HG03457 (cell line): Measurements from ENCODE around the gene ATP5MG.
"Not testable (repeated sequence)": the region's sequence is repeated elsewhere in the genome, so short reads cannot be mapped to it uniquely, and the experiment has no call there.

Experiments used
- ATAC-seq: cut with Tn5 transposase; IDR thresholded peaks from one replicate; pipeline ENCODE4 v1.9.1; 2021; ENCODE audit warnings: moderate number of reproducible peaks; ENCODE audit not compliant: unreplicated experiment

ATP5MG gene

GRCh38 chr11:118401151-118401879 lies at the start of gene ATP5MG:
ATP5MG (plus strand) TSS chr11:118401606; CDS start chr11:118401666, 60 bp downstream.
- ATAC-seq, result no peak

- no peak for ATAC-seq
Measured at GRCh38 chr11:118353084-118353710, 48.2 kb upstream of the ATP5MG start.

- ATAC-seq, result no peak
Measured at GRCh38 chr11:118358071-118358470, 43.3 kb upstream of the ATP5MG start.

- no peak for ATAC-seq
Measured at GRCh38 chr11:118359295-118359958, 42.0 kb upstream of the ATP5MG start, which contains the start of gene UBE4A. UBE4A (plus strand) TSS chr11:118359600; CDS start chr11:118365081, 5,481 bp downstream.

GRCh38 chr11:118364956-118365615 lies 36.3 kb upstream of the ATP5MG start:
- ATAC-seq, result no peak

GRCh38 chr11:118366287-118366686 lies 35.1 kb upstream of the ATP5MG start:
- ATAC-seq, result no peak

- ATAC-seq, result no peak
Measured at GRCh38 chr11:118370774-118371173, 30.6 kb upstream of the ATP5MG start.

GRCh38 chr11:118373263-118373662 lies 28.1 kb upstream of the ATP5MG start:
- no peak for ATAC-seq

GRCh38 chr11:118373871-118374270 lies 27.5 kb upstream of the ATP5MG start:
- no peak for ATAC-seq

GRCh38 chr11:118374729-118375128 lies 26.7 kb upstream of the ATP5MG start:
- no peak for ATAC-seq

- no peak for ATAC-seq
Measured at GRCh38 chr11:118375978-118376377, 25.4 kb upstream of the ATP5MG start.

- no peak for ATAC-seq
Measured at GRCh38 chr11:118379497-118379896, 21.9 kb upstream of the ATP5MG start.

GRCh38 chr11:118380571-118380970 lies 20.8 kb upstream of the ATP5MG start:
- ATAC-seq, result no peak

GRCh38 chr11:118382954-118383353 lies 18.5 kb upstream of the ATP5MG start:
- ATAC-seq, result no peak

- ATAC-seq, result no peak
Measured at GRCh38 chr11:118383657-118384056, 17.7 kb upstream of the ATP5MG start.

- no peak for ATAC-seq
Measured at GRCh38 chr11:118396097-118396501, 5.3 kb upstream of the ATP5MG start.

GRCh38 chr11:118397448-118397847 lies 4.0 kb upstream of the ATP5MG start:
- ATAC-seq, result no peak

GRCh38 chr11:118398791-118399559 lies 2.4 kb upstream of the ATP5MG start:
- ATAC-seq, result no peak

- no peak for ATAC-seq
Measured at GRCh38 chr11:118401880-118402590, 629 bp downstream of the ATP5MG start.

GRCh38 chr11:118402594-118402993 lies 1.2 kb downstream of the ATP5MG start:
- not testable (repeated sequence) for ATAC-seq
